ENCODE results near the gene PRKACB. TPM values are rescaled to one million over a fixed set of nuclear protein-coding genes. Genes with fewer than 3 reads are reported as not detected.

PRKACB gene
- total and polyA plus RNA-seq, 2 of the 8 experiments (the other 6 are each of a cell fraction or from before 2014, with no cell fraction given) = 7.8 to 31.0 TPM

DNA sequence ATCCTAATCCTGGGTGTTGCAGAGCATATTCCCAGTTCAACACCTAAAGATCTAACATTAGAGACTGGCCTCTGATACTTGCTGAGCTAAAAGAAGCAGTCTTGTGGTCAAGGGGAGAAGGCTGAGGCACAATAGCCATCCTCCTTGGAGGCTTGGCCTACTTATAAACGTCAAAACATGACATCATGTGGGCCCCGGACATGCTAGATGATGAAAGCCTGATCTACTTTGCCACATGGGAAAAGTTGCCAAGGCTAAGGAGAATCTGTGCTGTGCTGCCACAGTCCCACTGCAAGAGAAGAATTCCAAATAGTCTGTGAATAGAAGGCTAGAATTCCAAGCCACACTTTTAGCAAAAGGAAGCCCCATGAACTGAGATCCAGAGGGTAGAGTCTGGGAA, 113.5 kb downstream of the PRKACB start:
- Histone ChIP-seq H3K79me1 (ENCODE audit: low read depth, low read length) (no peaks in the 10 kb centered on the region), H2BK20ac (ENCODE audit: low read length) (no peak overlapping the region), H4K5ac (ENCODE audit: insufficient read length, low read depth, low read length) (no peak overlapping the region), H3K4me1 (replicated peaks in 1 of 4; ENCODE audit: control insufficient read depth in 3 of 4, insufficient read depth in 4 of 4, low read length in 3 of 4) (peaks cover 3 to 8% (median 4%) of the 10 kb centered on the region in 4 experiments; a peak in 5 of 7 replicates), H4K91ac (replicated peaks; ENCODE audit: insufficient read length, low read length) (no peak overlapping the region), H2BK5ac (ENCODE audit: low read depth, low read length) (no peak overlapping the region), H3K9me3 (ENCODE audit: insufficient read depth in 2 of 2, low read depth in 1 of 2, low read length in 1 of 2) (no peaks in the 10 kb centered on the region), H3K56ac (replicated peaks; ENCODE audit: insufficient read length, low read depth, low read length) (no peak overlapping the region), H3K27me3 (replicated peaks in 1 of 4; ENCODE audit: control insufficient read depth in 3 of 4, extremely low read depth in 1 of 4, insufficient read depth in 3 of 4, low read length in 3 of 4) (no peaks in the 10 kb centered on the region), H3K79me2 (ENCODE audit: control insufficient read depth in 1 of 2, insufficient read depth in 2 of 2, low read length in 2 of 2) (no peaks in the 10 kb centered on the region), H3K27ac (ENCODE audit: low read depth, low read length) (no peak overlapping the region), H3K4ac (replicated peaks; ENCODE audit: insufficient read length, low read depth, low read length) (no peak overlapping the region), H3K36me3 (ENCODE audit: control insufficient read depth in 2 of 4, insufficient read depth in 4 of 4, low read length in 3 of 4) (no peaks in the 10 kb centered on the region), H2BK120ac (replicated peaks; ENCODE audit: low read depth, low read length) (no peak overlapping the region), H3K23ac (ENCODE audit: insufficient read length) (no peak overlapping the region), H3K23me2 (ENCODE audit: low read depth, low read length) (no peaks in the 10 kb centered on the region), H2AK5ac (ENCODE audit: low read depth, low read length) (no peak overlapping the region), H3K18ac (ENCODE audit: extremely low read depth, low read length) (no peak overlapping the region), H2AFZ (ENCODE audit: low read length) (no peak overlapping the region), H4K20me1 (replicated peaks in 1 of 2; ENCODE audit: control insufficient read depth in 1 of 2, insufficient read depth in 2 of 2, low read length in 2 of 2) (no peaks in the 10 kb centered on the region), H2BK15ac (ENCODE audit: low read length) (no peak overlapping the region), H3K14ac (ENCODE audit: insufficient read length) (no peak overlapping the region), H3K4me3 (ENCODE audit: extremely low read depth in 1 of 4, insufficient read depth in 2 of 4, low read depth in 3 of 4, low read length in 4 of 4) (no peak overlapping the region), H4K8ac (ENCODE audit: extremely low read depth, insufficient read depth, low read length) (no peak overlapping the region), H3K4me2 (ENCODE audit: insufficient read depth in 1 of 2, low read depth in 2 of 2, low read length in 2 of 2) (no peak overlapping the region), H3K9ac (replicated peaks in 1 of 4; ENCODE audit: extremely low read depth in 1 of 4, low read depth in 3 of 4, low read length in 3 of 4) (no peak overlapping the region), H2BK12ac (ENCODE audit: low read depth, low read length) (no peak overlapping the region)
- ChIA-PET CTCF (ENCODE audit: partially characterized antibody) (interaction anchor here (0.8 kb wide), 1 partner anchor 10 kb away, joined by 3 read pairs; no protein-coding TSS in a partner anchor), POLR2A (ENCODE audit: partially characterized antibody) (interaction anchor here (0.7 kb wide), 1 partner anchor 247 kb away, joined by 3 read pairs; no protein-coding TSS in a partner anchor)
- DNase-seq (ENCODE audit: low read depth in 1 of 2, low spot score in 2 of 2) (no peak), FAIRE-seq (no peak)
- WGBS, 2 experiments (ENCODE audit: extremely low coverage in 1 of 2, insufficient coverage in 1 of 2, insufficient read length in 1 of 2, insufficient replicate concordance in 2 of 2, low coverage in 1 of 2, low lambda C conversion rate in 2 of 2, missing lambda C conversion rate in 1 of 2) = 76% methylated on average over 2 of the region's 2 CpGs; no CpG with 5 or more reads in 1 of the 2 experiments
- TF ChIP-seq POLR2A (IDR thresholded peaks at IDR 0.05; ENCODE audit: control extremely low read depth in 1 of 2, low read depth in 2 of 2, low read length in 2 of 2) (no peak), HDAC6 (IDR thresholded peaks at IDR 0.05; ENCODE audit: low read depth, low read length) (no peak), RNF2 (IDR thresholded peaks at IDR 0.05; ENCODE audit: borderline replicate concordance, low read depth, low read length, missing control alignments, poor library complexity, severe bottlenecking) (no peak), TCF12 (IDR thresholded peaks at IDR 0.05; ENCODE audit: low read depth, low read length) (no peak), SP4 (IDR thresholded peaks at IDR 0.05; ENCODE audit: low read length) (no peak), RXRA (IDR thresholded peaks at IDR 0.05; ENCODE audit: insufficient read depth, low read depth, low read length) (no peak), CEBPB (IDR thresholded peaks at IDR 0.05; ENCODE audit: low read depth, low read length) (no peak), FOSL1 (IDR thresholded peaks at IDR 0.05; ENCODE audit: insufficient read depth, low read depth, low read length) (no peak), TBP (IDR thresholded peaks at IDR 0.05; ENCODE audit: low read depth, low read length) (no peak), E2F6 (IDR thresholded peaks at IDR 0.05) (no peak), SIN3A (conservative IDR thresholded peaks at IDR 0.05 in 1 of 2, IDR thresholded peaks at IDR 0.05 in 1 of 2; ENCODE audit: low read depth in 1 of 2, low read length in 2 of 2) (no peak), POLR2AphosphoS5 (IDR thresholded peaks at IDR 0.05; ENCODE audit: low read depth, low read length) (no peak)
- TF ChIP-seq, protein P1, sequence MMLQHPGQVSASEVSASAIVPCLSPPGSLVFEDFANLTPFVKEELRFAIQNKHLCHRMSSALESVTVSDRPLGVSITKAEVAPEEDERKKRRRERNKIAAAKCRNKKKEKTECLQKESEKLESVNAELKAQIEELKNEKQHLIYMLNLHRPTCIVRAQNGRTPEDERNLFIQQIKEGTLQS (IDR thresholded peaks at IDR 0.05; ENCODE audit: insufficient read depth, low read depth, low read length) = no peak

Data from H1 (cell line).